D721Med (cell line): ENCODE results near the gene CRTC1.

Experiments
- DNase-seq: peaks from one replicate; pipeline ENCODE4 v3.0.0; 2011; ENCODE audit warnings: low spot score; ENCODE audit not compliant: insufficient read length
- FAIRE-seq: peaks from 2 replicates; lab custom pipeline; 2011; peaks lifted over from hg19 to GRCh38; lab: Jason Lieb, UNC
- TF ChIP-seq, protein P1 (sequence below): IDR thresholded peaks from 2 replicates; pipeline ENCODE4 v1.5.1; 2012; ENCODE audit warnings: mild to moderate bottlenecking, control low read depth; ENCODE audit not compliant: insufficient read depth; ENCODE audit errors: missing control alignments

Gene CRTC1

DNA sequence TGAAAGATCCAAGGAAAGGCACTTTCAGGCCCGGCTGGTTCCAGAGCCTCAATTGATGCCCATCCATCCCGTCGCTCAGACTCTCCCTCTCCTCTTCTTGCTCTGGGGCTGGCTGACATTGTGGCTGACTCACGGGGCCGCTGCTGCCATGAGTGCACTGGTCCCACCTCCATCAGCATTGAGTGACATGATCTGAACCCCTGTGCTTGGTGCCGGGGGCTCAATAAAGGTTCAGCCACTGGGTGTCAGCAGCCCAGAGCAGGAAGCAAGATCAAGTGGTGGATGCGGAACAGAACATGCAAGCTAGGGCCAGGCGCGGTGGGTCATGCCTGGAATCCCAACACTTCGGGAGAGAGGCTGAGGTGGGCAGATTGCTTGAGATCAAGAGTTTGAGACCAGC, 68.1 kb downstream of the CRTC1 start:
- TF ChIP-seq, protein P1, sequence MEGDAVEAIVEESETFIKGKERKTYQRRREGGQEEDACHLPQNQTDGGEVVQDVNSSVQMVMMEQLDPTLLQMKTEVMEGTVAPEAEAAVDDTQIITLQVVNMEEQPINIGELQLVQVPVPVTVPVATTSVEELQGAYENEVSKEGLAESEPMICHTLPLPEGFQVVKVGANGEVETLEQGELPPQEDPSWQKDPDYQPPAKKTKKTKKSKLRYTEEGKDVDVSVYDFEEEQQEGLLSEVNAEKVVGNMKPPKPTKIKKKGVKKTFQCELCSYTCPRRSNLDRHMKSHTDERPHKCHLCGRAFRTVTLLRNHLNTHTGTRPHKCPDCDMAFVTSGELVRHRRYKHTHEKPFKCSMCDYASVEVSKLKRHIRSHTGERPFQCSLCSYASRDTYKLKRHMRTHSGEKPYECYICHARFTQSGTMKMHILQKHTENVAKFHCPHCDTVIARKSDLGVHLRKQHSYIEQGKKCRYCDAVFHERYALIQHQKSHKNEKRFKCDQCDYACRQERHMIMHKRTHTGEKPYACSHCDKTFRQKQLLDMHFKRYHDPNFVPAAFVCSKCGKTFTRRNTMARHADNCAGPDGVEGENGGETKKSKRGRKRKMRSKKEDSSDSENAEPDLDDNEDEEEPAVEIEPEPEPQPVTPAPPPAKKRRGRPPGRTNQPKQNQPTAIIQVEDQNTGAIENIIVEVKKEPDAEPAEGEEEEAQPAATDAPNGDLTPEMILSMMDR = no peak

DNA sequence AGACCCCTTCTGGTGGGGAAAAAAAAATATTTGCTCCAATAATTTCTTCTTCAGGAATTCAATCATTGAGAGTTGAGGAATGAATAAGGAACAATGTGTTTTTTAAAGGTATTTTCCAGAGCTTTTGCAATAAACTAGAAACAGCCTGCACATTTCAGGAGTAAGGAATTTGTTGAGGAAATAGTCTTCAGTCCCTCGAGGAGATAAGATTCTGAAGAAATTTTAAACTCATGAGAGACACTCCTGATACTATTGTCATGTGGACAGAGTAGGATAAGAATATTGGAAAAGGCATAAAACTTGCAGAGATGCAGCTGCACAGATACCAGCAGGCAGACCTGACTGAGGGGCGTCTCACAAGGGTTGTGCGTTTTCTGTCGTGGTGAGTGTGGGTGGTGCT, 71.0 kb downstream of the CRTC1 start:
- FAIRE-seq (no peak), DNase-seq (no peak)
- TF ChIP-seq, protein P1 = no peak

More for the DNA sequence above, 68.1 kb downstream of the CRTC1 start:
- FAIRE-seq (no peak), DNase-seq (no peak)

DNA sequence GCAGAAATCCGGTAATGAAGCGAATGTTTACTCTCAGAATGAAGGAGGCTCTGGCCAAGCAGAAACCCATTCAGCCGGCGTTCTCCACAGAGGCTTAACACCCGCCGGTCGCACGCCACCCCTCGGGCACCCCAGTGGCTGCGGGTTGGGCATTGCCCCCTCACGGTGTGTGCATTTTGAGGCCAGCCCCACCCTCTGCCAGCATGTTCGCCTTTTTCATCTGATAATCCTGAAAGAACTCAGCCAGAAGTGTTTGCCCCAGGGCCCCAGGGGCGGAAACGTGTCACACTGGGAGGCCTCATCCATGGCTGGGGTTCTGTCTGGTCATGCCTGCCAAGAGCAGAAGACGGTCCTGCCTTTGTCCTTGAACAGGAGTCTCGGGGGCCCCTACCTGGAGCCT, 73.4 kb downstream of the CRTC1 start:
- DNase-seq (no peak), FAIRE-seq (no peak)
- TF ChIP-seq, protein P1 = no peak

DNA sequence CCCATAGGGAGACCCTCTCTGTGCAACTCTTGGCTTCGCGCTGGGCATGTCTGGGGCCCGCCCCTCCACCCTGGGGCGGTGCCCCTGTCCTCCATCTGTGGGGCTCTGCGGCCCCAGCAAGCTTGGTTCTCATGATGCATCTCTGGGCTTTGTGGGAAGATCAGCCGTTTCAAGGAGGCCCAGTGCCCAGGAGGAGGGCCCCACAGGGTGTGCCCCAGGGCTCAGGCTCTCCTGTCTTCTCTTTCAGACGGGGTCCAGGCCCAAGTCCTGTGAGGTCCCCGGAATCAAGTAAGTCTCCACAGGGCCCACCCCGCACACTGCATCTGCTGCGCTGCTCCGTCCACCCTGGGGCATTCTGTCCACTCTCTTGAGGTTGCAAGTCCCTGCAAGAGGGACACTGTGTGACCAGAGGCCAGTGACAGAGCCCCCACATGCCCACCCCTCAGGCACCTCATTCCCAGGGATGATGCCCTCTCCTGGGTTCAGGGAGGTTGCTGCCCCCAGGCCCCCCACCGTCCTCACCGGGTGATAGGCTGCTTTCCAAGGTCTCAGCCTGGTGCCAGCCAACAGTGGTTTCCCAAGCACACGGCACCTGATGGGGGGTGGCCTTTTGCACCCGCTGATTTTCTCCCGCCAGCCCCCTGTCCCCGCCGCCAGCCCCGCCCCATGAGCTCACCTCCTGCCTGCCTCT, 76.0 kb downstream of the CRTC1 start:
- FAIRE-seq (no peak), DNase-seq (no peak)
- TF ChIP-seq, protein P1 = no peak

DNA sequence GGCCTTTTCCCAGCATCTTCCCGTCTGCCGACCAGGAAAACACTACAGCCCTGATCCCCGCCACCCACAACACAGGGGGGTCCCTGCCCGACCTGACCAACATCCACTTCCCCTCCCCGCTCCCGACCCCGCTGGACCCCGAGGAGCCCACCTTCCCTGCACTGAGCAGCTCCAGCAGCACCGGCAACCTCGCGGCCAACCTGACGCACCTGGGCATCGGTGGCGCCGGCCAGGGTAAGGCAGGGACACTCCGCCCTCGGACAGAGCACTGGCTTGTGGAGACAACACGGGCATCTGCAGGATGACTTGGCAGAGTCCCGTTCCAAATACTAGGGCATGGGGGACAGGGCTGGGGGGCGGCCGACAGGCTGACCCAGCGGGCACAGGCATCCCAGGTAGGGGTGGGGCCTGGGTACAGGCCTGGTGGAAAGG, 76.5 kb downstream of the CRTC1 start:
- FAIRE-seq = no peak
- TF ChIP-seq, protein P1 = no peak
- DNase-seq = no peak

DNA sequence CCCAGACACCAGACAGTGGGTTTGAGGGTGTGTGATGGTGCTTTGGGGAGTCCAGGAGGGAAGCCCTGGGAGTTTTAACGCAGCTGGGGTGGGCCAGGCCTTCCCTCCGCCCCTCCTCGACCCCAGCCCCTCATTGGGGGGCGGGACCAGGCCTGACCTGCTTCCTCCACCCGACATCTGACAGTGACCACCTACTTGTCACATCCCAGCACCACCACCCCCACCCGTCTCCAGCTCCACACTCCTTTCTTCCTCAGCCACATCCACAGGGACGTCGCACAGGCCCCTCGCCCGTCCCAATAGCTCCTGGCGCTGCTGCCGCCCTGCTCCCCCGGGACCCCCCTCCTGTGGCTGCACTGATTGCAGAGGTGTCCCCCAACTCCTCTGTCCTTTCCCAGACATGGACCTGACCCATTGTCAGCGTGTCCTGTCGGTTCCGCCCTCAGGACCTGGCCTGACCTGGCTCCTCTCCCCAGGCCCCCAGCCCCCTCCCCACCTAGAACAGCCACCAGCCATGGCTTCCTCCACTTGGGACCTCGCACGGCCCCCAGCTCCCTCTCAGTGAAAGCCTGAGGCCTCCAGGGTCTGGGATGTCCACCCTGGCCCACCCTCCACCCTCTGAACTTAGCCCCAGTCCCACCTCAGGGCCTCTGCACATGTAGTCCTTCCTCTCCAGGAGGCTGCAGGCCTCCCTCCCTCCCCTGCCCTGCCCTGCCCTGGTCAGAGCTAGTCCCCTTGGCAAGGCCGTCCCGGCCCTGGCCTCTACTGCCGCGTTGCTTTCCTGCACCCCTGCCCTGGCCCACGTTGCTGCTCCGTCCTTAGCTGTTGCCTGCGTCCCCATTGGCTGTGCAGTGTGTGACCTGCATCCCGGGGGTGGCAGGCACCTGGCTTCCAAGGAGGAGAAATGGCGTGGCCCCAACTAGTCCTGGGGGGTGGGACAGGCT, 77.2 kb downstream of the CRTC1 start:
- TF ChIP-seq, protein P1 = no peak
- FAIRE-seq (no peak), DNase-seq (no peak)
